Parathyroid adenoma (tissue), 2 donors: ENCODE measurements around the gene NDUFA5.
"Not testable (repeated sequence)": the region's sequence is repeated elsewhere in the genome, so short reads cannot be mapped to it uniquely, and the experiment has no call there.

Experiments
- H2AFZ ChIP-seq: fragments of 300-600 bp; sonication (generic); one replicate; pipeline ENCODE4 v1.7.0; 2017; ENCODE audit warnings: antibody characterized with exemption, mild to moderate bottlenecking
- H3K27ac ChIP-seq: fragments of 300-600 bp; sonication (generic); one replicate; pipeline ENCODE4 v1.7.0; 2017
- H3K27me3 ChIP-seq: fragments of 300-600 bp; sonication (generic); one replicate; pipeline ENCODE4 v1.7.0; 2017; ENCODE audit warnings: low read length; ENCODE audit not compliant: control insufficient read depth, insufficient read depth
- H3K36me3 ChIP-seq: fragments of 300-600 bp; sonication (generic); one replicate; pipeline ENCODE4 v1.7.0; 2017; ENCODE audit warnings: low read length; ENCODE audit not compliant: control insufficient read depth, insufficient read depth
- H3K4me1 ChIP-seq: fragments of 300-600 bp; sonication (generic); one replicate; pipeline ENCODE4 v1.7.0; 2017; ENCODE audit warnings: control low read depth
- H3K4me2 ChIP-seq: fragments of 300-600 bp; sonication (generic); one replicate; pipeline ENCODE4 v1.7.0; 2017; ENCODE audit warnings: low read length
- H3K4me3 ChIP-seq: fragments of 300-600 bp; sonication (generic); one replicate; pipeline ENCODE4 v1.7.0; 2017; ENCODE audit warnings: low read depth, low read length
- H3K79me2 ChIP-seq: fragments of 300-600 bp; sonication (generic); one replicate; pipeline ENCODE4 v1.7.0; 2017; ENCODE audit warnings: control low read depth
- H3K9ac ChIP-seq: fragments of 300-600 bp; sonication (generic); one replicate; pipeline ENCODE4 v1.7.0; 2017; ENCODE audit warnings: mild to moderate bottlenecking
- H3K9me3 ChIP-seq: fragments of 300-600 bp; sonication (generic); one replicate; pipeline ENCODE4 v1.7.0; 2017; ENCODE audit warnings: low read length; ENCODE audit not compliant: control insufficient read depth
- CTCF ChIP-seq: fragments of 300-600 bp; sonication (generic); IDR thresholded peaks from one replicate; pipeline ENCODE4 v1.7.0; 2017; ENCODE audit warnings: antibody characterized with exemption, mild to moderate bottlenecking
- donor health status: primary hyperparathyroidism.

The NDUFA5 gene

GRCh38 chr7:123528265-123528664, 29.4 kb downstream of the NDUFA5 start:
- H3K36me3 ChIP-seq: no peaks in the 10 kb centered on the region
- H3K9ac ChIP-seq: no peak overlapping the region
- H3K4me1 ChIP-seq: no peaks in the 10 kb centered on the region
- H3K4me3 ChIP-seq: no peak overlapping the region
- H3K79me2 ChIP-seq: peaks cover 8% of the 10 kb centered on the region
- H2AFZ ChIP-seq: no peak overlapping the region
- no peak overlapping the region for H3K27ac ChIP-seq
- no peaks in the 10 kb centered on the region for H3K9me3 ChIP-seq
- H3K4me2 ChIP-seq: no peak overlapping the region
- no peak for TF ChIP-seq CTCF
- H3K27me3 ChIP-seq: no peaks in the 10 kb centered on the region

GRCh38 chr7:123527712-123528225, 29.8 kb downstream of the NDUFA5 start:
- H3K4me3 ChIP-seq, H3K27me3 ChIP-seq, H3K4me2 ChIP-seq, H3K79me2 ChIP-seq, H3K9ac ChIP-seq, H3K4me1 ChIP-seq, H3K36me3 ChIP-seq, H3K27ac ChIP-seq, H2AFZ ChIP-seq, H3K9me3 ChIP-seq: not testable (repeated sequence)

- not testable (repeated sequence) for H3K4me1 ChIP-seq, H3K27me3 ChIP-seq, H3K9ac ChIP-seq, H3K27ac ChIP-seq, H3K79me2 ChIP-seq, H3K36me3 ChIP-seq, H3K4me2 ChIP-seq, H3K4me3 ChIP-seq, H2AFZ ChIP-seq, H3K9me3 ChIP-seq
Measured at GRCh38 chr7:123526533-123526932, 31.1 kb downstream of the NDUFA5 start.

- Histone ChIP-seq H3K4me2 (peak overlapping the region; percentile 8), H3K27me3 (no peaks in the 10 kb centered on the region), H3K27ac (no peak overlapping the region), H3K4me3 (no peak overlapping the region), H3K79me2 (no peaks in the 10 kb centered on the region), H3K9me3 (no peaks in the 10 kb centered on the region), H3K4me1 (no peaks in the 10 kb centered on the region), H2AFZ (no peak overlapping the region), H3K36me3 (no peaks in the 10 kb centered on the region), H3K9ac (no peak overlapping the region)
- TF ChIP-seq CTCF: no peak
Measured at GRCh38 chr7:123522066-123522465, 35.6 kb downstream of the NDUFA5 start.

GRCh38 chr7:123505221-123505620, 52.4 kb downstream of the NDUFA5 start:
- H3K9me3 ChIP-seq: no peaks in the 10 kb centered on the region
- H3K4me2 ChIP-seq: no peak overlapping the region
- no peak overlapping the region for H2AFZ ChIP-seq
- no peaks in the 10 kb centered on the region for H3K79me2 ChIP-seq
- no peak for TF ChIP-seq CTCF
- H3K9ac ChIP-seq: no peak overlapping the region
- H3K4me3 ChIP-seq: no peak overlapping the region
- no peaks in the 10 kb centered on the region for H3K4me1 ChIP-seq
- H3K36me3 ChIP-seq: no peaks in the 10 kb centered on the region
- no peak overlapping the region for H3K27ac ChIP-seq
- no peaks in the 10 kb centered on the region for H3K27me3 ChIP-seq

- no peaks in the 10 kb centered on the region for H3K9me3 ChIP-seq
- H2AFZ ChIP-seq: no peak overlapping the region
Measured at GRCh38 chr7:123502201-123502600, 55.4 kb downstream of the NDUFA5 start.

More at GRCh38 chr7:123502201-123502600, 55.4 kb downstream of the NDUFA5 start:
- Histone ChIP-seq H3K27me3 (no peaks in the 10 kb centered on the region), H3K4me3 (no peak overlapping the region), H3K27ac (no peak overlapping the region), H3K36me3 (no peaks in the 10 kb centered on the region), H3K9ac (no peak overlapping the region), H3K4me2 (no peak overlapping the region), H3K79me2 (no peaks in the 10 kb centered on the region), H3K4me1 (no peaks in the 10 kb centered on the region)
- no peak for TF ChIP-seq CTCF
